ENCODE measurements around the gene NF1. TPM values are rescaled to one million over a fixed set of nuclear protein-coding genes. Genes with fewer than 3 reads are reported as not detected.

The NF1 gene
- total RNA-seq, 4 donors from 2014 or later: 51.9 to 67.8 (median 66.3) TPM

DNA sequence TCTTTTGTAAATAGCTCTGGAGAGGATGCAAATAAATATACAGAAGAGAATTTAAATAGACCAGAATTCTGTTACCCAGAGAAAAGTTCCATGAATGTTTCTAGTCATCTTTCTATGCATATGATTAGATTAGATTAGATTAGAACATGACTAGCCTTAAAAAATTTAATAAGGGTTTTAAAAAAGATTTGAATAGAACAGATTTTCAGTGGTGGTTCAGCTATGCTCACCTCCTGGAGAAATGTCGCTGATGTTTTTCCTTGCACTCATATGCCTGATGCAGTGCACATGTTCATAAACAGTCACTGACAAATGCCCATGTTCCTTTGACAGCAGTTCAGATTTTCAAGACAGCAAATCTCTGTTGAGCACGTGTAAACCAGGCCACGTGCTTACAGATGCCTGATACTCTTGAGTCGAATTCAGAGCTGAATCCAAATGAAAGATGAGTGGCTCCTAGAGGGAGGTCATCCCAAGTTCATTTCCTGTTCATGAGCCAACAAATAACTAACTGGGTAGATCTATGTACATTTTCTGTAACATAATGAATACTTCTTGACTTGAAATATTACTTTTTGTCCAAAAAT, 276.8 kb downstream of the NF1 start:
- DNase-seq (ENCODE audit: low spot score) (no peak), ATAC-seq (ENCODE audit: low FRiP score) (no peak)
- TF ChIP-seq CTCF (IDR thresholded peaks at IDR 0.05): no peak

GRCh38 chr17:31373150-31374093, 278.6 kb downstream of the NF1 start:
- TF ChIP-seq CTCF (IDR thresholded peaks at IDR 0.05): no peak
- no peak for ATAC-seq (ENCODE audit: low FRiP score)

DNA sequence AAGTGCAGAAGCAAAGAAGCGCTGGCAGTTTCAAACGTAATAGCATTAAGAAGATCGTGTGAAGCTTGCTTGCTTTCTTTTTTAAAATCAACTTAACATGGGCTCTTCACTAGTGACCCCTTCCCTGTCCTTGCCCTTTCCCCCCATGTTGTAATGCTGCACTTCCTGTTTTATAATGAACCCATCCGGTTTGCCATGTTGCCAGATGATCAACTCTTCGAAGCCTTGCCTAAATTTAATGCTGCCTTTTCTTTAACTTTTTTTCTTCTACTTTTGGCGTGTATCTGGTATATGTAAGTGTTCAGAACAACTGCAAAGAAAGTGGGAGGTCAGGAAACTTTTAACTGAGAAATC, 279.3 kb downstream of the NF1 start:
- no peak for TF ChIP-seq CTCF (IDR thresholded peaks at IDR 0.05)
- ATAC-seq (ENCODE audit: low FRiP score) (no peak), DNase-seq (ENCODE audit: low spot score) (no peak)

More at GRCh38 chr17:31373150-31374093, 278.6 kb downstream of the NF1 start:
- no peak for DNase-seq (ENCODE audit: low spot score)

DNA sequence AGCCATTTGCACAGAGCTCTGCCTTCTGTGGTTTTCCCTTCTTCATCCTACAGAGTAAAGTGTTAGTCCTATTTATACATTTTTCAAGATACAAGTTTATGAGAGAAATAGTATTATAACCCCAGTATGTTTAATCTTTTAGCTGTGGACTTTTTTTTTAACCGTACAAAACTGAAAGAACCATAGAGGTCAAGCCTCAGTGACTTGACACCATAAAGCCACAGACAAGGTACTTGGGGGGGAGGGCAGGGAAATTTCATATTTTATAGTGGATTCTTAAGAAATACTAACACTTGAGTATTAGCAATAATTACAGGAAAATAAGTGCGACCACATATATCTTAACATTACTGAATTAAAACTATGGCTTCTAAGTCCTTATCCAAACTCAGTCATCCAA, 279.7 kb downstream of the NF1 start:
- ATAC-seq (ENCODE audit: low FRiP score) (no peak), DNase-seq (ENCODE audit: low spot score) (no peak)
- TF ChIP-seq CTCF (IDR thresholded peaks at IDR 0.05): no peak

- no peak for DNase-seq (ENCODE audit: low spot score)
- TF ChIP-seq CTCF (IDR thresholded peaks at IDR 0.05): no peak
- no peak for ATAC-seq (ENCODE audit: low FRiP score)
Observed at GRCh38 chr17:31378638-31379037, 283.9 kb downstream of the NF1 start.

DNA sequence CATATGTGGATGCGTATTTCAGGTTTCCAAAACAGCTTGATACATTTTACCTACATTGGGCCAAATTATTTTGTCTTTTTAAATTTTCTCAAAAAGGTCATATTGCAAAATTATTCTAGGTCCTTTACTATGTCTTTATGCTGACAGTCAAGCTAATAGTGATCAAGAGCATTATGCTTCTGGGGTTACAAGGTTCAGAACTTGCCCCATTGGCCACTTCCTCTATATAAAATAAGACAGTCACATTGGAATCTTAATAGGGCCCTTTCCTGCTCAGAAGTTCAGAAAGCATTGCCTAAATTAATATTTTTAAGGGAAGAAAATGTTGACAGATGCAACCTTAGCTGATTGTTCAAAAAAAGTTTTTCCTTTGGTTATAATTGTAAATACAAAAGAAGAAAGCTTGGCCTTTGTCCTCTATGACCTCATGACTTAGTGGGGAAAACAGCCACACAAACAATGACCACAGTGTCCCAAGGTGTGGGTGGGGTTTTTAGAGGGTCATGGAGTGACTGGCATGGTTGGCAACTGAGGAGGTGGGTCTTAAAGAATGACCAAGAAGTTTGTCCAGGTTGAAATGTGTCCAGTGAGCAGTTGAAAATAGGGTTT, 284.9 kb downstream of the NF1 start:
- no peak for DNase-seq (ENCODE audit: low spot score)
- ATAC-seq (ENCODE audit: low FRiP score): no peak
- TF ChIP-seq CTCF (IDR thresholded peaks at IDR 0.05): no peak
